Brain microvascular endothelial cell (primary cell): Measurements from ENCODE around the gene CADPS.

Experiments
- DNase-seq: peaks from one replicate; pipeline ENCODE4 v3.0.0-alpha.2; 2020
- H3K27ac ChIP-seq: fragments of 250-450 bp; sonication (Bioruptor Pico); 2 replicates; pipeline ENCODE4 v1.5.1; 2020; ENCODE audit warnings: mild to moderate bottlenecking, moderate library complexity
- H3K27me3 ChIP-seq: fragments of 250-450 bp; sonication (Bioruptor Pico); replicated peaks from 2 replicates; pipeline ENCODE4 v1.5.1; 2020; ENCODE audit warnings: mild to moderate bottlenecking
- H3K36me3 ChIP-seq: fragments of 250-450 bp; sonication (Bioruptor Pico); replicated peaks from 2 replicates; pipeline ENCODE4 v1.5.1; 2020; ENCODE audit warnings: mild to moderate bottlenecking
- H3K4me3 ChIP-seq: 2 replicates; pipeline ENCODE4 v1.5.1; 2011; ENCODE audit warnings: low read depth, mild to moderate bottlenecking, control low read depth, low read length, moderate library complexity
- CTCF ChIP-seq: IDR thresholded peaks from 2 replicates; pipeline ENCODE4 v1.5.1; 2011; ENCODE audit warnings: low read depth, mild to moderate bottlenecking, moderate library complexity, low read length, control low read depth, inconsistent platforms; ENCODE audit errors: missing control alignments
- in situ Hi-C: cut with HindIII; loops from 2 replicates; pipeline ENCODE4 v1.10.0; 2017; ENCODE audit warnings: low sequenced_read_pairs, low pct_ligation_motif_present

Gene CADPS

DNA sequence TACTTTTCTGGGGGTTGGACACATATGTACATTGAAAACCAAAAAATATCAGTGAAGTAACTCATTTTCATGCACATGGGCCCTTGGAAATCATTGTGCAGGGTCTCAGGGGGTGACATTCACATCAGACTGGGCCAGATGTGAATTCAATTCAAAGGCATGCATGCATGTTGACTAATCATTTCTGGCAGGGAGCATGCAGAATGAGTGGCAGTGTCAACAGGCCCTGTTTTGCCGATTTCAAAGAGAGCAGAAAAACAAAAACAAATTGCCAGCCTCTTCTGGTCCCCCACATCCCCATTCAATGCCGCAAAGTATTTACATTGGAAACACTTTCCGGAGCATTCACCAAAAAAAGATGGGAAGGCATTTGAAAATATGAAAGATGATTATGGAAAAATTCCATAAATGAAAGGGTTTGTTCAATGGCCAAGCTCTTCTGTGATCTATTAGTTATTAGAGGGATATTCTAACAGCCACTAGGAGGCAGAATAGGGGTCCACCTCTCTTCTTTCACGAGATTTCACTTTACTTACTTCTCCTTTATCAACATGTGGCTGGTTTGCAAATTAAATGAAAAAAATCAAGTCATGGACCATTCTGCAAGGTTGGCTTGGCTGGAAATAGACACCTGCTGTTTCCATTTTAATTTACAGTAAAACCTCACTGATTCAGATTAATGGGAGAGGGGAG, 382.0 kb downstream of the CADPS start:
- in situ Hi-C loops, result no loop called here
- peak; percentile 33 for TF ChIP-seq CTCF
- Histone ChIP-seq H3K4me3 (no peak overlapping the region), H3K27me3 (no peaks in the 10 kb centered on the region), H3K36me3 (no peaks in the 10 kb centered on the region), H3K27ac (no peak overlapping the region)
- DNase-seq, result no peak

DNA sequence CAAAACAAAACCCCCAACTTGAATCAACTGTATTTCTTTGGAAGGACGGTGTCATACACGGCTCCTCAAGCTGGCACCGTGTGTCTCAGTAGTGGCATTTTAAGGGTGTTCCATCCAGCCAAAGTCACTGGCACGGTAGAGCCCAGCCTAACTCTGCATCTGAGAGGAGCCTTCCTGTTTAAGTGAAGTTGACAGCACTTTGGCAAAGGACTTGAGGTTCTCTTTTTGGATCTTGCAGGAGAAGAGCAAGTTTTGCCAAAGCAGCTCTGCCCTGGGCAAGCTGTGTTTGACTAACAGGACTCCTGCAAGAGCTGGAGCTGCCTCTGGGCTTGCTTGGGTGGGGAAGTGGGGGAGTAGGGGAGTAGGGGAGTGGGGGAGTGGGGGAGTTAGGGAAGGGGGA, 392.3 kb downstream of the CADPS start:
- TF ChIP-seq CTCF, result no peak
- H3K27me3 ChIP-seq, result no peaks in the 10 kb centered on the region
- in situ Hi-C loops, result no loop called here
- no peaks in the 10 kb centered on the region for H3K36me3 ChIP-seq
- no peak overlapping the region for H3K4me3 ChIP-seq
- DNase-seq, result no peak
- H3K27ac ChIP-seq, result no peak overlapping the region

DNA sequence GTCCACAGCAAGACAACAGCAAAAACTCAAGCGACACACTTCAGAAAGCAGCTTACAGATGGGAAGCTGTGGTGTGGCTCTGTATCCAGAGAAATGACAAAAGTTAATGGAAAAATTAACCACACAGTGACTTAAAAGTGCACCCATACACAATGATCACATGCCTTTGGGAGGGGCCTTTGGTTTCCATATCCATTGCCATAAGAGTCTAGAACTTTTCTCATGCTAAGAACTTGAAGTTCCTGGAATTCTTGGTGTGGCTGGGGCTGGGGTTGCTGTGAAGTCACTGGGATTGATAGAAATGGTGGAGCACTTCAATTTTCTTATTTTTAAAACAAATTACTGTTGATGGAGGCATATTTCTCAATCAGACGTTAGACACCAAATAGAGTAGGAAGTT, 393.3 kb downstream of the CADPS start:
- TF ChIP-seq CTCF, result no peak
- in situ Hi-C loops, result no loop called here
- no peak for DNase-seq
- Histone ChIP-seq H3K27ac (no peak overlapping the region), H3K36me3 (no peaks in the 10 kb centered on the region), H3K27me3 (no peaks in the 10 kb centered on the region), H3K4me3 (no peak overlapping the region)

- H3K36me3 ChIP-seq, result no peaks in the 10 kb centered on the region
- H3K27me3 ChIP-seq, result no peaks in the 10 kb centered on the region
- H3K4me3 ChIP-seq, result no peak overlapping the region
- no peak overlapping the region for H3K27ac ChIP-seq
- TF ChIP-seq CTCF, result no peak
- DNase-seq, result no peak
- in situ Hi-C loops, result no loop called here
Measured at GRCh38 chr3:62480056-62480455, 395.2 kb downstream of the CADPS start.

DNA sequence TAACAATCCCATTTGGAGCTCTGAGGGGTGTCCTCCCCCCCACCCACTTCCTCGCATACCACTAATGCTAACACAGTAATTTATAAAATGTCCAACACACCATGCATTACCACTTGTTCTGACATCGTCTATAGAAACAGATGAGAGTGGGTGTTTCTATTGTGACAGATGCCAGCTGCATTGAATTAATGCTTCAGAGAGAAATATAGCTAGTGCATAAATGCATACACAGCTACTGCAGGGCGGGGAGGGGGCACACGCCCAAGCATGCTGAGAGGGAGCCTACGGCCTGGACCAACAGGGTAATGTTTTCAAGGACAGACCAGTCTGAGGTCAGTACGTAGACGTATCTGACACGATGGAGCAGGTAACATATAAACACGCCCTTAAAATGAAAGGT, 395.9 kb downstream of the CADPS start:
- no peaks in the 10 kb centered on the region for H3K36me3 ChIP-seq
- no peak for DNase-seq
- no peak for TF ChIP-seq CTCF
- H3K4me3 ChIP-seq, result no peak overlapping the region
- no peaks in the 10 kb centered on the region for H3K27me3 ChIP-seq
- in situ Hi-C loops, result no loop called here
- no peak overlapping the region for H3K27ac ChIP-seq

- in situ Hi-C loops, result no loop called here
- no peaks in the 10 kb centered on the region for H3K36me3 ChIP-seq
- H3K4me3 ChIP-seq, result no peak overlapping the region
- DNase-seq, result no peak
- no peak for TF ChIP-seq CTCF
- no peak overlapping the region for H3K27ac ChIP-seq
- H3K27me3 ChIP-seq, result no peaks in the 10 kb centered on the region
Measured at GRCh38 chr3:62475306-62475705, 399.9 kb downstream of the CADPS start.
